Activated CD8-positive, alpha-beta memory T cell treated with anti-CD3 and anti-CD28 coated beads for 36 hours (primary cell): Measurements from ENCODE around the gene TMEM132A. TPM values are rescaled to one million over a fixed set of nuclear protein-coding genes. Genes with fewer than 3 reads are reported as not detected.

ENCODE experiments used
- CTCF ChIA-PET: fragments of 350-600 bp; sonication (Branson Sonifier 250); formaldehyde crosslinking; loops from one replicate; lab custom pipeline; 2021; ENCODE audit warnings: antibody characterized with exemption; lab: Charles Lee
- POLR2A ChIA-PET: fragments of 350-600 bp; sonication (Branson Sonifier 250); formaldehyde crosslinking; loops from one replicate; lab custom pipeline; 2021; ENCODE audit warnings: antibody characterized with exemption; lab: Charles Lee
- total RNA-seq, 2 experiments: library from RNA; stranded (reverse); gene quantifications; one replicate each; pipeline ENCODE4 v1.2.3, GENCODE V29; 2021

TMEM132A gene
- total RNA-seq, 2 experiments from 2014 or later = 0.99 to 1.1 TPM

- CTCF ChIA-PET = no interaction called here
- POLR2A ChIA-PET = no interaction called here
Measured at GRCh38 chr11:60944490-60945294, 20.4 kb downstream of the TMEM132A start.

DNA sequence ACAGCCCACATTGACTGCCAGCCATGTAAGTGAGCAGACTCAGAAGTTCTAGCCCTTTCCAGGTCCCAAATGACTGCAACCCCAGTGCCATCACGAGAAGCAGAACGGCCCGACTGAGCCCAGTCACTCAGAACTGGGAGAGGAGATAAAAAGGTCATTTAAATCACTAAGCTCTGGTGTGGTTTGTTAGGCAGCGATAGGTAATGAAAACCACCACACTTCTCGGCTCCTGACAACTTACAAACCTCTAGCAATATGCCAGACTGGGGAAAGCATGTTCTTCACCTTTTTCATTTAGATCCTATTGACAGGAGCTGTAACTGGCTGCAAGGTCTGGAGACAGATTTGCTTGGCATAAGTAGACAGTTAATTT, 21.0 kb downstream of the TMEM132A start:
- ChIA-PET POLR2A (no interaction called here), CTCF (no interaction called here)

DNA sequence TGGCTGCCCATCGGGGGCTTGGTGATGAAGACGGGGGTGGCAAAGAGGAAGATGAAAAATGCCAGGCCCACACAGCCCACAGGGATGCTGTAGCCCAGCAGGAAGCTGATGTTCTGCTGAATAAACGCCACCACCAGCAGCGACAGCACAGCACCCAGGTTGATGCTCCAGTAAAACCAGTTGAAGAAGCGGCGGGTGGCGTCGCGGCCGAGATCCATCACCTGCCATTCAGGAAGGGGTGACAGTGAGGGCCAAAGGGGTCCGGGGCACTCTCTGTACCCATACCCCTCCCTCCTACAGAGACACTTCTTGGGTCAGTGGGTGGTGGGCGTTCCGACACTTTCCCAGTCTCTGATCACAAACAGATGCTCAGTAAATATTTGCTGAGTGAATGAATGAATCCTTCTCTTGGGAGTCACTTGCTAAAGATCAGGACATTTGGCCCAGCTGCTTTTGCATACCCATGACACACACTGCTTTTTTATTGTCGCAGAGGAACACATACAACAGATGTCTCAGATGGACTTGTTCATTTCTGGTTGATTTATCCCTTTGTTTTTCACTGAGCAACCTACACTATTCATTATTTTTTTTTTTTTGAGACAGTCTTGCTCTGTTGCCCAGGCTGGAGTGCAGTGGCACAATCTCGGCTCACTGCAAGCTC, 22.5 kb downstream of the TMEM132A start:
- ChIA-PET POLR2A (interaction anchor here (0.7 kb wide), 1 partner anchor 472 kb away, joined by 3 read pairs; no protein-coding TSS in a partner anchor), CTCF (no interaction called here)

DNA sequence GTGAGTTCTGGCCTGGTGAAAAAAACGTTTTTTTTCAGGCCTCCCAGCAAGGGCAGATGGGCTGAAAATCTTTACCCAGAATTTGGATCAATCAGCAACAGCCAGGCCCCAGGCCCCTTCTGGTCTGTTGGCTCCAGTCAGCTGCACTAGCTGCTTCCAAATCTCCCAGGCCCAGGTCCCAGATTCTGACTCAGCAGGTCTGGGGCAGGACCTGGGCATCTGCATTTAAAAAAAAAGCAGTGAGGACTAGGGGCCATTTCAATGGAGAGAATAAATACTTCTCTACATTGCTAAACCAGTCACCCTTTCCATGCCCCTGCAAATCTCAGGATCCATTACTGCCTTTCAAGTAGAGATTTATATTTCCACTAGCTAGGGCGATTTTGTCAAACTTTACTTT, 23.4 kb downstream of the TMEM132A start:
- CTCF ChIA-PET = no interaction called here
- POLR2A ChIA-PET = no interaction called here

GRCh38 chr11:60948250-60948649, 24.0 kb downstream of the TMEM132A start:
- CTCF ChIA-PET = no interaction called here
- POLR2A ChIA-PET = no interaction called here

DNA sequence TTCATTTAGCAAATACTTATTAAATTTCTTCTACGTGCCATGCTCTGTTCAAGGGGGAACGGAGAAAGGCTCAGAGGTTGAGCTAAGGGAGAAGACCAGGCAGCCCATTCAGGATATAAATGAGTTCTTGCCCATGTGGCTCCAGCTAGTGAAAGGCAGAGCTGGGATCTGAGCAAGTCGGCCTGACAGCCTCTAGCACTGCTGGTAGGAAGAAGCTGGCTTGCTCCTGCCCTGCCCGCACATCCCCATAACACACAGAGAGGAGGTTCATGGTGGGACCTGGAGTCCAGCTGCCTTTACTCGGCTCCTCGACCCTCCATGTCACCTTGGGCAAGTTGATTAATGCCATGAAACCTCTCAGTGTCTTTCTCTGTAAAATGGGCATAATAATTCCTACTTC, 25.8 kb downstream of the TMEM132A start:
- ChIA-PET POLR2A (no interaction called here), CTCF (interaction anchor here (1.0 kb wide), 1 partner anchor 237 kb away, joined by 3 read pairs; no protein-coding TSS in a partner anchor)

- ChIA-PET POLR2A (no interaction called here), CTCF (interaction anchor here (1.0 kb wide), 1 partner anchor 236 kb away, joined by 3 read pairs; no protein-coding TSS in a partner anchor)
Measured at GRCh38 chr11:60950933-60951605, 26.8 kb downstream of the TMEM132A start.

- CTCF ChIA-PET = no interaction called here
- POLR2A ChIA-PET = no interaction called here
Measured at GRCh38 chr11:60951606-60951903, 27.3 kb downstream of the TMEM132A start.

- ChIA-PET CTCF (no interaction called here), POLR2A (no interaction called here)
Measured at GRCh38 chr11:60951904-60952741, 27.9 kb downstream of the TMEM132A start, which contains the start of gene SLC15A3. TSS of gene SLC15A3 (minus strand) at chr11:60952176. CDS start at chr11:60951551, 625 bp downstream.

GRCh38 chr11:60952742-60953170, 28.5 kb downstream of the TMEM132A start:
- ChIA-PET POLR2A (no interaction called here), CTCF (interaction anchor here (1.4 kb wide), 1 partner anchor 37 kb away, joined by 5 read pairs; no protein-coding TSS in a partner anchor)

DNA sequence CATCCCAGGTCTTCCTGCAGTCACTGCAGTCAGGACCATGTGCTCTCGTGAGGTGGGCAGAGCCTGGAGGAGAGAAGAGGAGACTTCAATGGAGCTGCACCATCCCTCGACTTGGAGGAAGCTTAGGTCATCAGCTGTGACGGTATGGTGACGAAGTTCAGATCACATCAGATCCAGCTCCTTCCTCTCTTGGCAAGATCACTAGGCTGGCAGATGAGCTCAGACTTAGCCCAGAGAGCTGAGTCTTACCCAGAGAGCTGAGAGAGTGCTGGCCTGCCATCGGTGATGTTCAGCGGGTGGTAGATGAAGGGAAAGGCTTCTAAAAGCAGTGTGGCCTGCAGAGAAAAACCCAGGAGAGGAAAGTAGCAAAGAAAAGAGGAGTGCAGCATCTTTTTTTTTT, 29.5 kb downstream of the TMEM132A start:
- POLR2A ChIA-PET = no interaction called here
- CTCF ChIA-PET = interaction anchor here (1.4 kb wide), 1 partner anchor 38 kb away, joined by 5 read pairs; no protein-coding TSS in a partner anchor

DNA sequence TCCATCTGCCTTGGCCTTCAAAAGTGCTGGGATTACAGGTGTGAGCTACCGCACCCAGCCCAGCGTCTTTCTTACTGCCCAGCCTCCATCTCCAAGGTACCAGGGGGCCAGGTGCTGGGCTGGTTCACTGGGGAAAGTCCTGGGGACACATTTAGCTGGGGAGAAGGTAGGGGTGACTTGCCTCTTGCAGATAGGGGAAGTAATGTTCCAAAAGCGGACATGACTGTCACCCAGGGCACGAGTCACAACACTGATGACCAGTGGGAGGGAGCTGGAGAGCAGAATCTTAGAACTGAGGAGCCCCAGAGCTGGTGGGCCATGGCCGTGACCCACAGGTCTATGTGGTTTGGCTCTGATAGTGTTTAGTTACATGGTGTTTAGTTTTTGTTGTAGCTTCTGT, 30.2 kb downstream of the TMEM132A start:
- CTCF ChIA-PET = interaction anchor here (0.8 to 1.4 kb wide), 2 partner anchors 23 to 39 kb away, joined by 3 to 5 read pairs; no protein-coding TSS in a partner anchor

DNA sequence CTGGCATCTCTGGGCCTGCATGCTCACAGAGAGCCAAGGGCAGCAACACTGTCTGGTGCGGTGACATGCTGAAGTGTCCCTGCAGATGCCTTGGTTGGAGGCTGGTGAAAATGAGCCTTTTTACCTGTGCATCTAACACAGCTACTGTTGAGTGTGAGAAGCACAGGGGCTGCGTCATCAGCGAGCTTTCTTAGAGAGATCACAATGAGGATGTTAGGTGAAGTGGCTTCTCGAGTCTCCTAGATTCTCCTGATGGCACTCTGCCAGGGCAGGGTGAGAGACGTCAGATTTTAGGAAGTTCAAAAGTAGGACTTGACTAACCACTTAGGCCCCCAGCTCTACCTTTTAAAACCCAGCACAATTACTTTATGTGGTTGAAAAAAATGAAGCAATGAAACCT, 31.3 kb downstream of the TMEM132A start:
- ChIA-PET CTCF (no interaction called here), POLR2A (no interaction called here)

More for the DNA sequence above, 30.2 kb downstream of the TMEM132A start:
- POLR2A ChIA-PET = interaction anchor here (0.5 kb wide), 1 partner anchor 174 kb away, joined by 3 read pairs; no protein-coding TSS in a partner anchor

- CTCF ChIA-PET = no interaction called here
- POLR2A ChIA-PET = no interaction called here
Measured at GRCh38 chr11:60957188-60957587, 32.9 kb downstream of the TMEM132A start.

DNA sequence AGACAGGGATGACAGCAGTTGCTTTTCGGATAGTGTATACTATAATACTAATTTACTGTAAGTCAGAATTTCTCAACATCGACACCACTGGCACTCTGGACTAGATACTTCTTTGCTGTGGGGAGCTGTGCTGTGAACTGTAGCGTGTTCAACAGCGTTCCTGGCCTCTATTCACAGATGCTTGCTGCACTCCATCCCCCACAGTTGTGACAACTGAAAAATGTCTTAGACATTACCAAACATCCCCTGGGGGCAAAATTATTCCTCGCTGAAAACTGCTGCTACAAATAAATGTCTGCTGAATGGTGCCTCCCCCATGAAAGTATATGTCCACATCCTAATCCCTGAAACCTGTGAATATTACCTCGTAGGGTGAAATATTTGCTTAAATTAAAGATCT, 35.2 kb downstream of the TMEM132A start:
- POLR2A ChIA-PET = no interaction called here
- CTCF ChIA-PET = no interaction called here

GRCh38 chr11:60960405-60960804, 36.1 kb downstream of the TMEM132A start:
- CTCF ChIA-PET = interaction anchor here (0.7 to 1.3 kb wide), 2 partner anchors 9 to 127 kb away, joined by 3 to 4 read pairs; no protein-coding TSS in a partner anchor
- POLR2A ChIA-PET = no interaction called here

DNA sequence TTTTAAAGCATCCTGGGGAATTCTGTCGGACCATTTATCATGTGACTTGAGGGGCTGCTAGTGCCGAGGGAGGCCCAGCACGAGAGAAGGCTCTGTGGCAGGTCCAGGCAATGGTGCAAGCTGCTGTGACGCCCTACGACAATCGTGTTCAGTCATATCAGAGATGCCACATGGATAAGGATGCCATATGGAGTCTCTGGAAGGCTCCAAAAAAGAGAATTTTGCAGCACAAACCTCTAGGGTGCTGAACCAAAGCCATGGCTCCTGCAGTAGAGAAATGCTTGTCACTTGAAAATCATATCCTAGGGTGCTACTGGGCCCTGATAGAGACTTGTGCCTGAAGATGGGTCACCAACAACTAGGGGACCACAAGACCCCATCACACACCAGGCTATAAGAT, 40.5 kb downstream of the TMEM132A start:
- POLR2A ChIA-PET = no interaction called here

GRCh38 chr11:60966890-60967289, 42.6 kb downstream of the TMEM132A start:
- ChIA-PET CTCF (interaction anchor here (1.2 kb wide), 1 partner anchor 220 kb away, joined by 5 read pairs; no protein-coding TSS in a partner anchor), POLR2A (no interaction called here)

More for the DNA sequence above, 40.5 kb downstream of the TMEM132A start:
- CTCF ChIA-PET = interaction anchor here (0.7 kb wide), 1 partner anchor 40 kb away, joined by 3 read pairs; no protein-coding TSS in a partner anchor

- POLR2A ChIA-PET = no interaction called here
- CTCF ChIA-PET = interaction anchor here (1.3 to 4.9 kb wide), 3 partner anchors 11 to 162 kb away, joined by 3 to 30 read pairs (median 4); no protein-coding TSS in a partner anchor
Measured at GRCh38 chr11:60968223-60968622, 44.0 kb downstream of the TMEM132A start.
